Measurements from ENCODE around the gene UMOD.
"Not testable (repeated sequence)": the region's sequence is repeated elsewhere in the genome, so short reads cannot be mapped to it uniquely, and the experiment has no call there.

GRCh38 chr16:20321051-20321450, 31.5 kb downstream of the UMOD start:
- not testable (repeated sequence) for TF ChIP-seq CTCF, POLR2A (IDR thresholded peaks at IDR 0.05)
